RKO (cell line): ENCODE measurements around the gene CDH3.

Source experiments
- DNase-seq: peaks from one replicate; pipeline ENCODE4 v3.0.0-alpha.2; 2016; ENCODE audit warnings: low spot score

CDH3 gene

DNA sequence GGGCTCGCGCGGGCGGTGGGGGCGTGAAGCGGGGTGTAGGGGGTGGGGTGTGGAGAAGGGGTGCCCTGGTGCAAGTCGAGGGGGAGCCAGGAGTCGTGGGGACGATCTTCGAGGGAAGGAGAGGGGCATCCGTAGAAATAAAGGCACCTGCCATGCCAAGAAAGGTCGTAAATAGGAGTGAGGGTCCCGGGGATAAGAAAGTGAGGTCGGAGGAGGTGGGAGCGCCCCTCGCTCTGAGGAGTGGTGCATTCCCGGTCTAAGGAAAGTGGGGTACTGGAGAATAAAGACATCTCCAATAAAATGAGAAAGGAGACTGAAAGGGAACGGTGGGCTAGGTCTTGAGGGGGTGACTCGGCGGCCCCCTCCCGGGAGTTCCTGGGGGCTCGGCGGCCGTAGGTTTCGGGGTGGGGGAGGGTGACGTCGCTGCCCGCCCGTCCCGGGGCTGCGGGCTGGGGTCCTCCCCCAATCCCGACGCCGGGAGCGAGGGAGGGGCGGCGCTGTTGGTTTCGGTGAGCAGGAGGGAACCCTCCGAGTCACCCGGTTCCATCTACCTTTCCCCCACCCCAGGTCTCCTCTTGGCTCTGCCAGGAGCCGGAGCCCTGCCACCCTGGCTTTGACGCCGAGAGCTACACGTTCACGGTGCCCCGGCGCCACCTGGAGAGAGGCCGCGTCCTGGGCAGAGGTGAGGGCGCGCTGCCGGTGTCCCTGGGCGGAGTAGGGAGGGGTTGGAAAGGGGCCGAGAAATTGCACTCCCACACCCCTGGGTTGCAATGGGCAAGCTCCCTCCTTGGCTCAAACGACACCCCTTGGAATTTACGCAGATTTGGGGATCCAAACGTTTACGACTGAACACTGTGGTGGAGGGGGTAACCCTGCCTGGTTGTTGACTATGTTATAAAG is 92.9 kb downstream of the CDH3 start:
- no peak for DNase-seq

GRCh38 chr16:68739964-68740627 is 95.0 kb downstream of the CDH3 start:
- DNase-seq, result no peak

- DNase-seq, result no peak
Observed at GRCh38 chr16:68740628-68741346, 95.7 kb downstream of the CDH3 start.

- DNase-seq, result no peak
Observed at GRCh38 chr16:68743664-68744063, 98.6 kb downstream of the CDH3 start.

GRCh38 chr16:68744744-68745280 is 99.7 kb downstream of the CDH3 start:
- DNase-seq, result no peak

GRCh38 chr16:68746951-68747350 is 101.8 kb downstream of the CDH3 start:
- no peak for DNase-seq

- DNase-seq, result no peak
Observed at GRCh38 chr16:68749432-68749831, 104.3 kb downstream of the CDH3 start.
